OCI-M2 (cell line): ENCODE measurements around the gene TGM2.

Source experiments
- DNase-seq: peaks from one replicate; lab custom pipeline; 2025; ENCODE audit not compliant: unreplicated experiment; lab: John Stamatoyannopoulos, UW

The TGM2 gene

GRCh38 chr20:38146628-38147027 lies 18.4 kb downstream of the TGM2 start:
- DNase-seq, result no peak

GRCh38 chr20:38146156-38146555 lies 18.9 kb downstream of the TGM2 start:
- DNase-seq, result no peak

GRCh38 chr20:38145729-38146075 lies 19.4 kb downstream of the TGM2 start:
- DNase-seq, result no peak

GRCh38 chr20:38144974-38145728 lies 19.9 kb downstream of the TGM2 start:
- DNase-seq, result no peak

DNA sequence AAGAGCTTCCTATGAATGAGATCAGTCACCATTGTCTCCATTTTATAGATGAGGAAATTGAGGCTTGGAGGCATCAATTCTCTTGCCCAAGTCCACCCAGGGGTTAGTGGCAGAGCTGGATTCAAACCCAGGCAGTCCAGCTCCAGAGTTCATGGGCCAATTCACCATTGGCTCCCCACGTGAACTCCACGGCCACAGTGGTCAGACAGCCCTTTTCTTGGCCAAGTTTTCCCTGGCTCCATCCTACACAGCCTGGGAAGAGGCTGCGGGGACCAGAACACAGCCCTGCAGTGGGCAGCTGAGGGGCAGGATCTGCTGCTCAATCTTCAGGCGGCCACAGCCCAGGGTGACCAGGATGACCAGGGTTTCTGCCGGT lies 20.5 kb downstream of the TGM2 start:
- no peak for DNase-seq

DNA sequence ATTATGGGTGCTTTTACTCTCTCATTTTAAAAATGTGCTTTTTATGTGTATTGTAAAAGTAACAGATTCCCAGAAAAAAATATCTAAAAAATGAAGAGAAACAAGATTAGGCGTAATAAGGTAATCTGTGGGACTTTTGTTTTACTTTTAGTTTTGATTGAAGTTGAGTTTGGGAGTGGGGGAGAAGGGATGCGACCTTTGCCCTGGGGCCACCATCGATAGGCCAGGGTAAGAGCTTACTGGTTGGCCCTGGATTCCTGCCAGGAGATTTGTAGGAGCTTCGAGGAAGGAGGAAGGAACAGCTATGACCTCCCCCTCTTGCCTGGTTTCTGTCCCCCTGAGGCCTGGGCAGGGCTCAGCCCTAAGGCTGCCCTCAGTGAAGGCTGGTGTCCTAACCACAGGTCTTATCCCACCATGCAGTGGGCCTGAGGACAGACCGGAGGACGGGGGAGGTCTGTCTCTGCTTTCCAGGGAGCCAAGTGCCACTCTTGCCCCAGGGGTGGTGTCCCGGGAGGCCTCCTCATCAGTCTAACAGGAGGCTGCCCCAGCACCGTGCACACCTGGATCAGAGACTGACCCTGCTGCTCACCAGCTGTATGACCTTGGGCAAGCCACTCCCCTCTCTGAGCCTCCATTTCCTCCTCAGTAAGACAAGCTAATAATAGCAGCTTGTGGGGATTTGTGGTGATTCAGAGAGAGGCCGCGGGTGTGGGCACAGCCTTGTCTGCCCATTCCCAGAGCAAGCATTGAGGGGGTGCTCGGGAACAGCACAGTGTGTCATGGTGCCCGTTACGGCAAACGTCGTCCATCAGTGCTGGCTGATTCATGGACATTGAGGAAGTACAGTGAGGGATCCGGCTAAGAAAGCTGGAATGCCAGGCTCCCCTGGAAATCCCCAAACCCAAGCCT lies 21.2 kb downstream of the TGM2 start:
- no peak for DNase-seq

- DNase-seq, result no peak
Measured at GRCh38 chr20:38143238-38143645, 21.8 kb downstream of the TGM2 start.

DNA sequence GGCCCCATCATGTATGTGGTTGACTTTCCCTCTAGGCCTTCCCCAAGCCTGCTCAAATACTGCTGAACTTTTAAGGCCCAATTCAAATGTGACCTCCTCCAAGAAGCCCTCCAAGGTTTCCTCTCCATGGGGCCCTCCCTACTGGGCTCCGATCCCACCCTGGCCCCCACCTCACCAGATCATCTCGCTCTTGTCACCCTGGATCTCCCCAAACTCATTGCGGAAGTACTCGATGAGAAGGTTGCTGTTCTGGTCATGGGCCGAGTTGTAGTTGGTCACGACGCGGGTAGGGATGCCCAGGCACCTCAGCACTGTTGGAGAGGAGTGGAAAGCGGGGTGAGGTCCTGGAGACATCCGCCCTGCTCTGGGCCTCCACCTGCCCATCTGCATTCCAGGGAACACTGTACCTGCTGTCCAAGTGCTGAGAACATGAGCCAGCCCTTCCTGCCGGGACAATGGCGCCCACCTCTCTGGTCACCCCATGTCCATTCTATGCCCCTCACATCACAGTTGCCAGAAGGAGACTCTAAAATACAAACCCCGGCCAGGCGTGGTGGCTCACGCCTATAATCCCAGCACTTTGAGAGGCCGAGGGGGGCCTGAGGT lies 23.1 kb downstream of the TGM2 start:
- DNase-seq, result no peak

DNA sequence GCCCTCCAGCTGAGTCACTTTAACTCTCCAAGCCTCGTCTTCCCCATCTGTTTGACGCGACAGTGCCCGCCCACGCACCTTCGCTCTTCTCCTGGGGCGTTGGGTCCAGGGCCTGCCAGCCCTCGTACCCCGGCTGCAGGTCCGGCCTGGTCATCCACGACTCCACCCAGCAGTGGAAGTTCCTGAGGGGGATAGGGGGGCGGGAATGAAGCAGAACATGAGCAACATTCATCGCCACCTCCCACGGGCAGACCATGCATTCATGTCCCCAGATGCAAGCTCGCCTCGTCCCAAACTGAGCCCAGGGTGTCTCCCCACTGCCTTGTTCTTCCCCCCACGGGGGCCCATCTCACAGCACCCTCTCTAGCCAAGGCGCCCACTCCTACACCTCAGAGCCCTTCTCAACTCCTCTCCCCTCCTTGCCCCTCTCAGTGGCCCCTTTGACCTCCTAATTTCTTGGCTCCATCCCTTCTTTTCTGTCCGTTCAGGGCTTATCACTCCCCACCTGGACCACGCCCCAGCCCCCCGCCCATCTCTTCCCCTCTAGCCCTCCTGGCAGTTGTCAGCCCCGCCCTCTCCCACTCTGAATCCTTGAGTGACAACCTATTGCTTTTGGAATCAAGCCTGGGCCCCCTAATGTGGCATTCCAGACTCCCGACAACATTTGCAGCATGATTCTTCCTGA lies 23.7 kb downstream of the TGM2 start:
- DNase-seq, result no peak

GRCh38 chr20:38139977-38140753 lies 24.9 kb downstream of the TGM2 start:
- no peak for DNase-seq

- no peak for DNase-seq
Measured at GRCh38 chr20:38139156-38139912, 25.7 kb downstream of the TGM2 start.

- DNase-seq, result no peak
Measured at GRCh38 chr20:38138086-38138778, 26.8 kb downstream of the TGM2 start.

DNA sequence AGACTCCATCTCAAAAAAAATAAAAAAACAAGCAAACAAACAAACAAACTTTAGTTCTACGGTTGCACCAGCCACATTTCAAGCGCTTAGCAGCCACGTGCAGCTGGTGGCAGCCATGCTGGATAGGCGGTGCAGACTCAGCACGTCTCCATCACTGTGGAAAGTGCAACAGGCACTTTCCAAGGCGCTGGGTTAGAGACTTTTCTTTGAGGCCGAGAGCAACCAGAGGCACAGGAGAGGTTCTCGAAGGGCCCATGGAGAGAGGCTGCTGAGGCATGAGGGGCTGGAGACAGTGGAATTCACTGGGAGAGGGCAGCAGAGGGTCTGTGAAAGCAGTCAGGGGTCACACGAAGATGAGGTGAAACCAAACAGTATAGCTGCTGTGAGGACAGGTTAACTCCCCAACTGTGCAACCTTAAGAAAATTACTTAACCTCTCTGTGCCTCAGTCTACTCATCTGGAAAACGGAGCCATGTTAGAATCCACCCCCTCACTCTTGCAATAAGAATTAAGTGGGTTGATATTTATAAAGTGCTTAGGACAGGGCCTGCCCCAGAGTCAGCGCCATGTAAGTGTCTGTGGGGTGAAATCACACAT lies 27.5 kb downstream of the TGM2 start:
- DNase-seq, result no peak

DNA sequence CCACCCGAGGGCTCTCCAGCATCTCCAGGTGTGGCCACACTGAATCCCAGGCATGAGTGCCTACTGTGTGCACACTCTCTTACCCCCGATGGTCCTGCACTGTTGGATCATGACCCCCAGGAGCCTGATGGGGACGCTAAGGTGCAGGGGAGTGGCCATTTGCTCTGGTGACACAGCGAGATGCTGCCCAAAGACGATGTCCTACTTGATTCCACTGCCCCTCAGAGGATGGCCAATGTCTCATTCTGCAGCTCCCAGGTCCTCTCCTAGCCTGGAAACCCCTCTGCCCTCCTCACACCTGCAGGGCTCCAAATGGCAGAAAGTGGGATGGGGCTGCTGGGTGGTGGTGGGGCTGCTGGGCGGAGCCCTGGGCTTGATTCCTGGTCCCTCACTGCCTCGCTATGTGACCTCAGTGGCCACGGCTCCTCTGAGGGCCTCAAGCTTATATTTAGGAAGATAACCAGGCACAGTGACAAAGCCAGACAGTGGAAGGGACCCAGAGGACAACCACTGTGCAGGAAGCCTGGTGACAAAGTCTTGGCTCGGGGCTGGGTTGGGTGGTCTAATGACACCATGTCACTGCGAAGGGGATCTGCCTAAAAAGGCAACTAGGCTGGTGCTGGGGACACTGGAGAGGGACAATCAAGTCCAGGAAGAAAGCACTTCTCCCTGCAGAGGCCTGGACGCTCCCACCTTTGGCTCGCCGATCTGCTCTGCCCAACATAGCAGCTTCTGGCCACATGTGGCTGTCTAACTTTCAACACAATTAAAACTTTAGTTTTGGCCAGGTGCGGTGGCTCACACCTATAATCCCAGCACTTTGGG lies 28.4 kb downstream of the TGM2 start:
- no peak for DNase-seq

GRCh38 chr20:38135651-38136420 lies 29.2 kb downstream of the TGM2 start:
- DNase-seq, result no peak

DNA sequence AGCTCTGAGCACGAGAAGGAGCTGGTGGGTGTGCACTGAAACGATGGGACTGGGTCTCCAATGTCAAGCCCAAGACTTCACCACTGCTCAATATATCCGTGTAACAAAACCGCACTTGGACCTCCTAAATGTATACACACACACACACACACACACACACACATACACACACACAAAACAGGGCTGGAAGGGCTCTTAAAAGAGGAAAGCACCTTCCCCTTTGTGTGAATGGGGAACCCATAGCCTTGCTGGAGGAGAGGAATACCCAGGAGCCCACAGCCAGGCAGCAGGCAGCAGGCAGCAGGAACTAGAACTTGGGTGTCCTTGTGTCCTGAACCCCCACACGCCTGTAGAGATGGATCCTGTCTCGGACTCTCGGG lies 29.8 kb downstream of the TGM2 start:
- no peak for DNase-seq
